GM23248 (cell line): ENCODE results near the gene PDE10A. TPM values are rescaled to one million over a fixed set of nuclear protein-coding genes. Genes with fewer than 3 reads are reported as not detected.

ENCODE experiments used
- DNase-seq: peaks from one replicate; pipeline ENCODE4 v3.0.0-alpha.2; 2015
- H2AFZ ChIP-seq: fragments of 200-600 bp; sonication (generic); 2 replicates; pipeline ENCODE4 v1.6.1; 2016; ENCODE audit warnings: antibody characterized with exemption
- H3F3A ChIP-seq: fragments of 200-600 bp; sonication (generic); 2 replicates; pipeline ENCODE4 v1.6.1; 2016; ENCODE audit warnings: mild to moderate bottlenecking, antibody characterized with exemption, mixed run types; ENCODE audit not compliant: insufficient read depth
- H3K27ac ChIP-seq: fragments of 200-600 bp; sonication (generic); 2 replicates; pipeline ENCODE4 v1.5.1; 2016; ENCODE audit warnings: mild to moderate bottlenecking
- H3K27me3 ChIP-seq: fragments of 200-600 bp; sonication (generic); replicated peaks from 2 replicates; pipeline ENCODE4 v1.6.1; 2016; ENCODE audit warnings: mild to moderate bottlenecking; ENCODE audit not compliant: insufficient read depth
- H3K36me3 ChIP-seq: fragments of 200-600 bp; sonication (generic); 2 replicates; pipeline ENCODE4 v1.6.1; 2016; ENCODE audit warnings: low read depth, mild to moderate bottlenecking
- H3K4me1 ChIP-seq: fragments of 200-600 bp; sonication (generic); 2 replicates; pipeline ENCODE4 v1.6.1; 2016; ENCODE audit warnings: mild to moderate bottlenecking; ENCODE audit not compliant: insufficient read depth
- H3K4me2 ChIP-seq: fragments of 200-600 bp; sonication (generic); one replicate; pipeline ENCODE4 v1.6.1; 2016; ENCODE audit warnings: mild to moderate bottlenecking; ENCODE audit not compliant: unreplicated experiment
- H3K4me3 ChIP-seq: fragments of 200-600 bp; sonication (generic); 2 replicates; pipeline ENCODE4 v1.5.1; 2016; ENCODE audit warnings: mild to moderate bottlenecking
- H3K79me2 ChIP-seq: fragments of 200-600 bp; sonication (generic); 2 replicates; pipeline ENCODE4 v1.6.1; 2016; ENCODE audit warnings: mild to moderate bottlenecking; ENCODE audit not compliant: insufficient read depth
- H3K9ac ChIP-seq: fragments of 200-600 bp; sonication (generic); 2 replicates; pipeline ENCODE4 v1.6.1; 2016; ENCODE audit warnings: mild to moderate bottlenecking
- H3K9me2 ChIP-seq: fragments of 200-600 bp; sonication (generic); 2 replicates; pipeline ENCODE4 v1.6.1; 2016; ENCODE audit warnings: mixed run types, mild to moderate bottlenecking, moderate library complexity; ENCODE audit not compliant: insufficient read depth
- H3K9me3 ChIP-seq: fragments of 200-600 bp; sonication (generic); one replicate; pipeline ENCODE4 v1.6.1; 2017; ENCODE audit warnings: low read depth
- H4K20me1 ChIP-seq: fragments of 200-600 bp; sonication (generic); 2 replicates; pipeline ENCODE4 v1.6.0; 2016; ENCODE audit not compliant: insufficient read depth
- EZH2 ChIP-seq: fragments of 200-600 bp; sonication (generic); IDR thresholded peaks from 2 replicates; pipeline ENCODE4 v1.6.1; 2018; ENCODE audit warnings: antibody characterized with exemption, mild to moderate bottlenecking; ENCODE audit not compliant: insufficient read depth, poor library complexity, severe bottlenecking
- EZH2phosphoT487 ChIP-seq: fragments of 200-600 bp; sonication (generic); IDR thresholded peaks from 2 replicates; pipeline ENCODE4 v1.6.1; 2018; ENCODE audit warnings: antibody characterized with exemption, moderate library complexity, mild to moderate bottlenecking, low read depth; ENCODE audit not compliant: insufficient read depth
- WGBS, 2 experiments: methylation state at CpG; one replicate each; pipeline ENCODE4 v1.1.6; 2015 to 2017; ENCODE audit warnings: low lambda C conversion rate in 2 of 2, low coverage in 1 of 2; ENCODE audit errors: missing lambda C conversion rate in 2 of 2; 5-methylcytosine and 5-hydroxymethylcytosine counted together
- in situ Hi-C: fragments of 300-500 bp; cut with MboI; formaldehyde crosslinking; loops from 2 replicates; pipeline ENCODE4 v1.15.0; 2020
- polyA plus RNA-seq: library from polyadenylated mRNA; unstranded; fragments of >200 nt; fragmentation: Nextera tagmentation; extraction: Ambion mirVana; gene quantifications from 2 replicates; pipeline ENCODE4 v1.2.1, GENCODE V29; 2016
- total RNA-seq: library from RNA; depleted of rRNA; stranded (reverse); fragments of >200 nt; shearing (Covaris generic); gene quantifications from 2 replicates; pipeline ENCODE4 v1.2.3, GENCODE V29; 2014

The PDE10A gene
- total and polyA plus RNA-seq, 2 experiments from 2014 or later: 0.11 to 0.21 TPM

- no peaks in the 10 kb centered on the region for H3K27me3 ChIP-seq
- no peak for DNase-seq
- in situ Hi-C loops: no loop called here
- H3K9me3 ChIP-seq: no peaks in the 10 kb centered on the region
- H3K27ac ChIP-seq: no peak overlapping the region
- H3K4me2 ChIP-seq: no peak overlapping the region
- H3K4me1 ChIP-seq: no peaks in the 10 kb centered on the region
- H3F3A ChIP-seq: no peaks in the 10 kb centered on the region
- TF ChIP-seq EZH2 (no peak), EZH2phosphoT487 (no peak)
- WGBS, 2 experiments: 1 to 2% methylated on average over 3 of the region's 3 CpGs
- H3K36me3 ChIP-seq: no peaks in the 10 kb centered on the region
- H3K79me2 ChIP-seq: no peaks in the 10 kb centered on the region
- no peak overlapping the region for H3K4me3 ChIP-seq
- no peaks in the 10 kb centered on the region for H3K9me2 ChIP-seq
- no peak overlapping the region for H3K9ac ChIP-seq
- H4K20me1 ChIP-seq: no peaks in the 10 kb centered on the region
- H2AFZ ChIP-seq: no peak overlapping the region
Observed at GRCh38 chr6:165456286-165456685, 206.8 kb downstream of the PDE10A start.

DNA sequence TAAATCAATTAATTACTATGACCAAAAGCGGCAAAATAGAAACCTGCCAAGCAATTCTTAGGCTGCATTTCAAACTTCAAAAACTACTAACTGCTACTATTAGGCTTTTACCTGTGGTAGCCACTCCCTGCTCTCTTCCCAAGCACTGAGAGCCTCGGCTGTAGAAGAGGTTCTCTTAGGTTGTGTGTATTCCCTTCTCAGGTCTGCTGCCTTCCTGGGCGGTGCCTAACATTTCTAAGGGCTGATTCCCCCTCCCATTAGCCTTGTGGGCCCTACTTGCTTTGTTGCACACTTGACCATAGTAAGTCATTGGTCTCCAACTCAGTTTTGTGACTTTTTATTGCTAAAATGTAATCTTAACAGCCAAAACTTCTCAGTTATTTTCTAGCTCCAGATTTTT is 207.6 kb downstream of the PDE10A start:
- Histone ChIP-seq H3K9ac (no peak overlapping the region), H2AFZ (no peak overlapping the region), H3K9me2 (no peaks in the 10 kb centered on the region), H3F3A (no peaks in the 10 kb centered on the region), H3K36me3 (no peaks in the 10 kb centered on the region), H3K79me2 (no peaks in the 10 kb centered on the region), H3K27me3 (no peaks in the 10 kb centered on the region), H3K27ac (no peak overlapping the region), H3K4me3 (no peak overlapping the region), H3K4me2 (no peak overlapping the region), H4K20me1 (no peaks in the 10 kb centered on the region), H3K4me1 (no peaks in the 10 kb centered on the region), H3K9me3 (no peaks in the 10 kb centered on the region)
- in situ Hi-C loops: no loop called here
- no peak for TF ChIP-seq EZH2
- DNase-seq: no peak
- WGBS, 2 experiments: 10 to 14% methylated on average over 3 of the region's 3 CpGs

DNA sequence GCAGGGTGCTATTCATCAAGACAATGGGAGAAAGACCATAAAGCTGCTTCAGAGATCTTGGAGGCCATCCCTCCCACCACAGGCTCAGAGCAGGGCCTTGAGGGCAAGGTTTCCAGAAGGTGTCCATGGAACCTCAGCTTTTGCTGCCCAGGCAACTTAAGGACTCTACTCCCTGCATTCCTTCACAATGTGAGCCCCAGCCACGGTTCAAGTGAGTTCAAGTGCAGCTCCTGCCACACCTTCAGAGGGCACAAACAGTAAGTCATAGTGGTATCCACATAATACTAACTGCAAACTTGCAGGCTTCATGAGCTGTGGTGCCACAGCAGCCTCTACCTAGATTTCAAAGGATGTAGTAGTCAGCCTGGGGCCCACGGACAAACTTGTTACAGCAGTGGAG is 209.6 kb downstream of the PDE10A start:
- no peak overlapping the region for H3K27ac ChIP-seq
- H3K4me2 ChIP-seq: no peak overlapping the region
- no peak overlapping the region for H2AFZ ChIP-seq
- H3K9me2 ChIP-seq: no peaks in the 10 kb centered on the region
- TF ChIP-seq EZH2 (no peak), EZH2phosphoT487 (no peak)
- no peaks in the 10 kb centered on the region for H3K4me1 ChIP-seq
- no peaks in the 10 kb centered on the region for H3K79me2 ChIP-seq
- H4K20me1 ChIP-seq: no peaks in the 10 kb centered on the region
- no peaks in the 10 kb centered on the region for H3K36me3 ChIP-seq
- H3K9ac ChIP-seq: no peak overlapping the region
- DNase-seq: no peak
- no peaks in the 10 kb centered on the region for H3K9me3 ChIP-seq
- in situ Hi-C loops: no loop called here
- WGBS, 2 experiments: 8 to 25% methylated on average over 2 of the region's 2 CpGs
- H3K27me3 ChIP-seq: no peaks in the 10 kb centered on the region
- H3K4me3 ChIP-seq: no peak overlapping the region
- H3F3A ChIP-seq: no peaks in the 10 kb centered on the region

- in situ Hi-C loops: no loop called here
- no peaks in the 10 kb centered on the region for H3K9me3 ChIP-seq
- no peak for DNase-seq
- no peaks in the 10 kb centered on the region for H3F3A ChIP-seq
- H3K4me2 ChIP-seq: no peak overlapping the region
- no peak overlapping the region for H2AFZ ChIP-seq
- H3K9ac ChIP-seq: no peak overlapping the region
- H3K36me3 ChIP-seq: no peaks in the 10 kb centered on the region
- TF ChIP-seq EZH2phosphoT487: no peak
- no peak for TF ChIP-seq EZH2
- H3K79me2 ChIP-seq: no peaks in the 10 kb centered on the region
- no peaks in the 10 kb centered on the region for H4K20me1 ChIP-seq
- H3K4me3 ChIP-seq: no peak overlapping the region
- no peaks in the 10 kb centered on the region for H3K27me3 ChIP-seq
- H3K4me1 ChIP-seq: no peaks in the 10 kb centered on the region
- no peak overlapping the region for H3K27ac ChIP-seq
- no peaks in the 10 kb centered on the region for H3K9me2 ChIP-seq
- WGBS, 2 experiments: 24 to 27% methylated on average over 2 of the region's 2 CpGs
Observed at GRCh38 chr6:165451838-165452237, 211.2 kb downstream of the PDE10A start.

- no peak for DNase-seq
- H3K27ac ChIP-seq: no peak overlapping the region
- H3K36me3 ChIP-seq: no peaks in the 10 kb centered on the region
- no peak overlapping the region for H3K9ac ChIP-seq
- no peak overlapping the region for H2AFZ ChIP-seq
- no peaks in the 10 kb centered on the region for H3K79me2 ChIP-seq
- H3K9me2 ChIP-seq: no peaks in the 10 kb centered on the region
- no peaks in the 10 kb centered on the region for H3K27me3 ChIP-seq
- H3K9me3 ChIP-seq: no peaks in the 10 kb centered on the region
- no peaks in the 10 kb centered on the region for H3F3A ChIP-seq
- H3K4me2 ChIP-seq: no peak overlapping the region
- 47 to 50% methylated on average over 4 of the region's 4 CpGs for WGBS, 2 experiments
- H3K4me3 ChIP-seq: no peak overlapping the region
- H4K20me1 ChIP-seq: no peaks in the 10 kb centered on the region
- TF ChIP-seq EZH2 (no peak), EZH2phosphoT487 (no peak)
- H3K4me1 ChIP-seq: no peaks in the 10 kb centered on the region
- in situ Hi-C loops: loop anchor here (25.0 kb wide), 1 partner anchor 664 kb away; no protein-coding TSS in a partner anchor
Observed at GRCh38 chr6:165448210-165448609, 214.8 kb downstream of the PDE10A start.
